H54 (cell line): ENCODE data around the gene TTF1.

Source experiments
- DNase-seq: peaks from one replicate; pipeline ENCODE4 v3.0.0; 2011; ENCODE audit warnings: low spot score, mixed read lengths; ENCODE audit not compliant: insufficient read length
- FAIRE-seq: peaks from 3 replicates; lab custom pipeline; 2011; peaks lifted over from hg19 to GRCh38; lab: Jason Lieb, UNC
- POLR2A ChIP-seq: IDR thresholded peaks from 2 replicates; pipeline ENCODE4 v1.6.1; 2011; ENCODE audit warnings: low read depth, mild to moderate bottlenecking, low read length

Gene TTF1

GRCh38 chr9:132367613-132368313 lies 38.9 kb downstream of the TTF1 start:
- FAIRE-seq (no peak), DNase-seq (no peak)
- TF ChIP-seq POLR2A, result no peak

GRCh38 chr9:132366481-132366880 lies 40.2 kb downstream of the TTF1 start:
- TF ChIP-seq POLR2A, result no peak
- DNase-seq (no peak), FAIRE-seq (no peak)

- FAIRE-seq, result no peak
- DNase-seq, result no peak
- no peak for TF ChIP-seq POLR2A
Observed at GRCh38 chr9:132365986-132366385, 40.7 kb downstream of the TTF1 start.

GRCh38 chr9:132364068-132364467 lies 42.6 kb downstream of the TTF1 start:
- FAIRE-seq, result no peak

GRCh38 chr9:132357764-132358163 lies 48.9 kb downstream of the TTF1 start:
- no peak for TF ChIP-seq POLR2A
- DNase-seq (no peak), FAIRE-seq (no peak)

More at GRCh38 chr9:132364068-132364467, 42.6 kb downstream of the TTF1 start:
- DNase-seq, result no peak
- TF ChIP-seq POLR2A, result no peak

GRCh38 chr9:132356324-132356924 lies 50.2 kb downstream of the TTF1 start:
- TF ChIP-seq POLR2A, result no peak
- no peak for DNase-seq
- FAIRE-seq, result no peak

- TF ChIP-seq POLR2A, result peak; percentile 95
- peak; percentile 91 for FAIRE-seq
Observed at GRCh38 chr9:132354637-132355355, 51.8 kb downstream of the TTF1 start, which contains the start of gene SETX. Gene SETX, minus strand, starts transcription at chr9:132354986. Its CDS starts 5,558 bp downstream, at chr9:132349428.

GRCh38 chr9:132351404-132352045 lies 55.1 kb downstream of the TTF1 start:
- TF ChIP-seq POLR2A, result no peak
- FAIRE-seq, result no peak
- DNase-seq, result no peak

More at GRCh38 chr9:132354637-132355355, 51.8 kb downstream of the TTF1 start, which contains the start of gene SETX:
- DNase-seq, result peak; percentile 99

- DNase-seq (no peak), FAIRE-seq (no peak)
- no peak for TF ChIP-seq POLR2A
Observed at GRCh38 chr9:132350861-132351315, 55.8 kb downstream of the TTF1 start.

GRCh38 chr9:132348676-132349075 lies 58.0 kb downstream of the TTF1 start:
- no peak for TF ChIP-seq POLR2A
- DNase-seq (no peak), FAIRE-seq (no peak)

- TF ChIP-seq POLR2A, result no peak
- FAIRE-seq, result no peak
- no peak for DNase-seq
Observed at GRCh38 chr9:132346177-132346576, 60.5 kb downstream of the TTF1 start.

- no peak for TF ChIP-seq POLR2A
- DNase-seq (no peak), FAIRE-seq (no peak)
Observed at GRCh38 chr9:132341177-132341840, 65.3 kb downstream of the TTF1 start.

GRCh38 chr9:132334364-132334763 lies 72.3 kb downstream of the TTF1 start:
- no peak for TF ChIP-seq POLR2A
- FAIRE-seq, result peak; percentile 61
- DNase-seq, result no peak
